Transverse colon (tissue), 4 donors: ENCODE measurements around the gene LSMEM2. TPM values are rescaled to one million over a fixed set of nuclear protein-coding genes. Genes with fewer than 3 reads are reported as not detected.

Experiments
- DNase-seq: peaks from one replicate; pipeline ENCODE4 v3.0.0-alpha.2; 2019
- H3K27ac ChIP-seq, 4 donors: fragments of 200-600 bp; sonication (generic); 2 replicates each; pipeline ENCODE4 v1.5.1; 2016 to 2018; ENCODE audit warnings: inconsistent platforms in 4 of 4
- H3K27me3 ChIP-seq: fragments of 200-600 bp; sonication (generic); 2 replicates; pipeline ENCODE4 v1.5.1; 2017; ENCODE audit warnings: inconsistent platforms
- H3K36me3 ChIP-seq, 4 donors: fragments of 200-600 bp; sonication (generic); 2 replicates each; pipeline ENCODE4 v1.5.1; 2017 to 2019; ENCODE audit warnings: inconsistent platforms in 4 of 4
- H3K4me1 ChIP-seq, 4 donors: fragments of 200-600 bp; sonication (generic); 2 replicates each; pipeline ENCODE4 v1.5.1; 2017 to 2020; ENCODE audit warnings: inconsistent platforms in 4 of 4
- H3K4me3 ChIP-seq, 4 donors: fragments of 200-600 bp; sonication (generic); 1 replicate in 1 of 4; 2 replicates in 3 of 4; pipeline versions ENCODE4 v1.5.1 to v1.6.1; 2017 to 2019; ENCODE audit warnings: inconsistent platforms in 4 of 4
- H3K9me3 ChIP-seq, 2 donors: fragments of 200-600 bp; sonication (generic); 2 replicates each; pipeline ENCODE4 v1.5.1; 2017 to 2019; ENCODE audit warnings: inconsistent platforms in 2 of 2
- EP300 ChIP-seq: sonication (generic); formaldehyde crosslinking; IDR thresholded peaks from one replicate; pipeline ENCODE4 v1.6.1; 2017; ENCODE audit warnings: antibody characterized with exemption, low read depth
- POLR2A ChIP-seq: fragments of 450-650 bp; IDR thresholded peaks from one replicate; pipeline ENCODE4 v1.6.1; 2016; ENCODE audit warnings: antibody characterized with exemption, mild to moderate bottlenecking, moderate library complexity
- POLR2AphosphoS5 ChIP-seq, 3 donors: sonication (generic); formaldehyde crosslinking; IDR thresholded peaks; one replicate each; pipeline ENCODE4 v1.6.1; 2016; ENCODE audit warnings: antibody characterized with exemption in 3 of 3
- WGBS, 2 donors: methylation state at CpG; one replicate each; pipeline ENCODE4 v1.1.5; 2018; ENCODE audit warnings: low coverage in 1 of 2; 5-methylcytosine and 5-hydroxymethylcytosine counted together
- in situ Hi-C, 4 donors: fragments of 200-750 bp; cut with MboI; loops; one replicate each; pipeline versions ENCODE4 v1.15.0 to v1.15.1; 2017; ENCODE audit warnings: low sequenced_read_pairs in 3 of 4, low pct_ligation_motif_present in 1 of 4, low pct_unique_long_range_greater_than_20kb in 1 of 4
- intact Hi-C: fragments of 100-400 bp; cut with DNase I; formaldehyde crosslinking; loops from one replicate; pipeline ENCODE4 v1.15.1; 2023; ENCODE audit warnings: low total_unique reads
- total RNA-seq, 4 donors: library from RNA; depleted of rRNA; stranded (reverse); fragments of >200 nt; gene quantifications; one replicate each; pipeline ENCODE4 v1.1.0, GENCODE V29; 2016
- TF ChIP-seq, protein P1 (sequence below), 5 experiments: fragments of 200-600 bp in 3 of 5; fragments of 450-650 bp in 2 of 5; sonication (generic) in 3 of 5; IDR thresholded peaks; 1 replicate in 2 of 5; 2 replicates in 3 of 5; pipeline ENCODE4 v1.5.1; 2016 to 2017; ENCODE audit warnings: antibody characterized with exemption in 5 of 5, inconsistent platforms in 3 of 5, mild to moderate bottlenecking in 2 of 5, moderate library complexity in 1 of 5

LSMEM2 gene
- total RNA-seq, 4 donors from 2014 or later: not detected

DNA sequence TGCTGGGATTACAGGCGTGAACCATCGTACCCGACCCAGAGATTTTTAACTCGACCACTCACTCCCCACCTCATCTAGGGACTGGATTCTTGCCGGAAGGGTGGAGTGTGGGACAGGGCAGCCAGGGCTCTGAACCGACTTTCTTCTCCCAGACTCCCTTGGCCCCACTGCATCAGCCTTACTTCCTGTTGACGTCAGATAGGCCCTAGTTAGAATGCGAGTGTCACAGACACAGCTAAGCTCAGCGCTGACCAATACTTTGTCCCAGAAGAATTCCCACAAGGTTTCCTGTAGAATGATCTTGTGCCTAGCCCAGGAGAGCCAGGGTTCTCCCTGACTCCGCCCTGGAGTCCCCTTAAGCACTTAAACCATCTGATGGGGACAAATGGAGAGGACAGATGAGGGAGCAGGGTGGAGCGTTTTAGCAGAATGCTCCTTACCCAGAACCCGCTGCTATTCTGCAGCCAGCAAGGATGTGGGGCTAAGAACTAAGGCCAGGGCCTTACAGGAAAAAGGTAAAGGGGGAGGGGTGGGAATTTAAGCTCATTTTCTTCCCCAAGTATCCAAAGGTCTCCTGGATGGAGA is 54.9 kb downstream of the LSMEM2 start:
- H3K9me3 ChIP-seq: no peaks in the 10 kb centered on the region
- H3K4me1 ChIP-seq: peaks cover 20 to 50% (median 44%) of the 10 kb centered on the region in 4 donors
- DNase-seq: no peak
- in situ Hi-C loops: no loop called here
- 66 to 93% methylated on average over 5 to 12 of the region's 12 CpGs for WGBS, 2 donors
- intact Hi-C loops: loop anchor here (10.0 kb wide), 1 partner anchor 1951 kb away; the partner anchor contains the start of gene GLYCTK
- H3K27ac ChIP-seq: peak overlapping the region; percentile 93 to 99 (median 98)
- TF ChIP-seq POLR2AphosphoS5 (IDR thresholded peaks at IDR 0.05): no peak
- TF ChIP-seq, protein P1, sequence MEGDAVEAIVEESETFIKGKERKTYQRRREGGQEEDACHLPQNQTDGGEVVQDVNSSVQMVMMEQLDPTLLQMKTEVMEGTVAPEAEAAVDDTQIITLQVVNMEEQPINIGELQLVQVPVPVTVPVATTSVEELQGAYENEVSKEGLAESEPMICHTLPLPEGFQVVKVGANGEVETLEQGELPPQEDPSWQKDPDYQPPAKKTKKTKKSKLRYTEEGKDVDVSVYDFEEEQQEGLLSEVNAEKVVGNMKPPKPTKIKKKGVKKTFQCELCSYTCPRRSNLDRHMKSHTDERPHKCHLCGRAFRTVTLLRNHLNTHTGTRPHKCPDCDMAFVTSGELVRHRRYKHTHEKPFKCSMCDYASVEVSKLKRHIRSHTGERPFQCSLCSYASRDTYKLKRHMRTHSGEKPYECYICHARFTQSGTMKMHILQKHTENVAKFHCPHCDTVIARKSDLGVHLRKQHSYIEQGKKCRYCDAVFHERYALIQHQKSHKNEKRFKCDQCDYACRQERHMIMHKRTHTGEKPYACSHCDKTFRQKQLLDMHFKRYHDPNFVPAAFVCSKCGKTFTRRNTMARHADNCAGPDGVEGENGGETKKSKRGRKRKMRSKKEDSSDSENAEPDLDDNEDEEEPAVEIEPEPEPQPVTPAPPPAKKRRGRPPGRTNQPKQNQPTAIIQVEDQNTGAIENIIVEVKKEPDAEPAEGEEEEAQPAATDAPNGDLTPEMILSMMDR (IDR thresholded peaks at IDR 0.05): no peak
- TF ChIP-seq EP300: no peak
- TF ChIP-seq POLR2A: no peak
- peaks cover 0 to 22% (median 5%) of the 10 kb centered on the region in 4 donors for H3K36me3 ChIP-seq
- H3K27me3 ChIP-seq: no peaks in the 10 kb centered on the region
- H3K4me3 ChIP-seq: no peak overlapping the region

DNA sequence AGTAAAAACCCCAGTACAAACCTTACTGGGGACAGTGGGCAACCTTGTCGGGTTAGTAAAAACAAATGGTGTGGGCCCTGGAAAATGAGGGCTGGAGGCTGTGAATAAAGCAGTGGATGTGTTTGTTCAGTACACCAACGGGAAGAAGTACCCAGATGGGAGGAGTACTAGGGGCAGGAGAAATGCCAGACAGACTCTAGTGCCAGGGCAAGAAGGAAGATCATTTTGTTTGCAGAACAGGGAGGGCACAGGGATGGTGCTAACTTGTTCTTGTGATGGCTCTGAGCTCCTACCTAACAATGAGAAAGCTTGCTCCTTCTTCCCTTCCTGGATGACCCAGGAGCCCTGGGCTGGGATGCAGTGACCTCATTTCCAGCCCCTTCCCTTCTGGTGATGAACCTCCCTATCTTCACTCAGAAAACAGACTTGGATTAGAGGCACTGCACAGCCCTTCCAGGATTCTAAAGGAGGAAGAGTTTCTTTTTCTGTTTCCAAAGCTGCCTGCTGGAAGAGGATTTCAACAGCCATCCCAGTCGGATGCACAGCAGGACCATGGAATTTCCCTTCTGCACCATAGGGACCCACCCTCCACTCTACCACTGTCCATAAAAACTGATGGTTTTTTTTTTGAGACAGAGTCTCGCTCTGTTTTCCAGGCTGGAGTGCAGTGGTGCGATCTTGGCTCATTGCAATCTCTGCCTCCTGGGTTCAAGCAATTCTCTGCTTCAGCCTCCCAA is 55.6 kb downstream of the LSMEM2 start:
- H3K9me3 ChIP-seq: no peaks in the 10 kb centered on the region
- intact Hi-C loops (loop anchor here (10.0 kb wide), 1 partner anchor 1950 kb away; the partner anchor contains the start of gene GLYCTK), in situ Hi-C loops (no loop called here)
- no peak for DNase-seq
- WGBS, 2 donors: 44 to 60% methylated on average over 2 to 5 of the region's 5 CpGs
- peaks cover 20 to 50% (median 43%) of the 10 kb centered on the region in 4 donors for H3K4me1 ChIP-seq
- TF ChIP-seq, protein P1 (IDR thresholded peaks at IDR 0.05): no peak
- TF ChIP-seq POLR2AphosphoS5 (IDR thresholded peaks at IDR 0.05) (no peak), EP300 (no peak), POLR2A (no peak)
- no peak overlapping the region for H3K4me3 ChIP-seq
- H3K36me3 ChIP-seq: peaks cover 0 to 21% (median 5%) of the 10 kb centered on the region in 4 donors
- H3K27ac ChIP-seq: peak overlapping the region; percentile 93 to 99 (median 98)
- H3K27me3 ChIP-seq: no peaks in the 10 kb centered on the region

DNA sequence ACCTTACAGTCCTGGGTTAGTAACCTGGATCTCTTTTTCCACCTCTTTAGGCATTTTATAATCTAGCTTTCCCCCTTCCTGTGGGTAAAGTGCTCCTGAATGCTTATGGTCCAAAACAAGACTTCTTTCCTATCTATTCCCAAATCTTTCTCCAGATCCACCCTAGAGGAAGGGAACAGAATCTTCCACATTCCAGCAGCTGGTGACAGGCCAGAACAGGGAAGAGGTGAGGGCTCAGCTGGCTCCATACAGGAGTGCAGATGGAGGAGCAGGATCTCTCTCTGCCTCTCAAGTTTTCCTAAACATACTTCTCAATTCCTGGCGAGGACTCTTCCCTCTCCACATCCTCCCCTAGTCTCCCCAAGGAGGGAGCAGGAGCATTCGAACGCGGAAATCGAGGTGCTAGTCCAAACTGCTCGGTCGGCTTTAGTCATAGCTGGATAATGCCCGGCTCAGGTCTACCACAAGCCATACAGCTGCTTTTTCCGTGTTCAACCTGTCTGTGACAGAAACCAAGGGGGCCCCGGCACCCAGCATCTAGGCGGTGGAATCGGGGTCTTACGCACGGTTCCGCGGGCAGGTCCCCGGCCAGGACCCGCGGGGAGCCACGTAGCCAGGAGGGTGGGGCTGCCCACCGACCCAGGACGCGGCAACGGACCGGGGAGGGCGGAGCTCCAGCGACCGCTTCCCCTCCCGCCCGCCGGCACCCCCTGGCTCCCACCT is 57.7 kb downstream of the LSMEM2 start:
- in situ Hi-C loops (no loop called here), intact Hi-C loops (loop anchor here (10.0 kb wide), 1 partner anchor 1948 kb away; the partner anchor contains the start of gene GLYCTK)
- Histone ChIP-seq H3K27me3 (no peaks in the 10 kb centered on the region), H3K9me3 (no peaks in the 10 kb centered on the region), H3K36me3 (peaks cover 0 to 1% (median under 1%) of the 10 kb centered on the region in 4 donors), H3K4me1 (peaks cover 26 to 71% (median 58%) of the 10 kb centered on the region in 4 donors), H3K4me3 (peak overlapping the region; percentile 49 to 91 (median 60)), H3K27ac (peak overlapping the region; percentile 93 to 99 (median 98))
- WGBS, 2 donors: 1% methylated on average over 21 of the region's 31 CpGs; no CpG with 5 or more reads in 1 of the 2 donors
- TF ChIP-seq, protein P1 (IDR thresholded peaks at IDR 0.05): peak in 1 of 5 experiments; percentile 26
- no peak for TF ChIP-seq POLR2AphosphoS5 (IDR thresholded peaks at IDR 0.05)
- no peak for DNase-seq
